ENCODE measurements around the gene HMX2.
"Not testable (repeated sequence)": the region's sequence is repeated elsewhere in the genome, so short reads cannot be mapped to it uniquely, and the experiment has no call there.

HMX2 gene

GRCh38 chr10:123153486-123154091, 5.7 kb downstream of the HMX2 start:
- no peak for DNase-seq

GRCh38 chr10:123154092-123154710, 6.3 kb downstream of the HMX2 start, which contains the start of gene BUB3:
TSS of gene BUB3 (plus strand) at chr10:123154402. CDS start at chr10:123154918, 516 bp downstream.
- DNase-seq = peak; percentile 100

- no peak for DNase-seq
Observed at GRCh38 chr10:123154711-123155505, 7.0 kb downstream of the HMX2 start.

- no peak for DNase-seq
Observed at GRCh38 chr10:123156078-123156477, 8.1 kb downstream of the HMX2 start.

GRCh38 chr10:123157210-123157609, 9.3 kb downstream of the HMX2 start:
- DNase-seq = peak; percentile 31

- no peak for DNase-seq
Observed at GRCh38 chr10:123158682-123159081, 10.7 kb downstream of the HMX2 start.

- DNase-seq = no peak
Observed at GRCh38 chr10:123160311-123160980, 12.5 kb downstream of the HMX2 start.

GRCh38 chr10:123164319-123164718, 16.4 kb downstream of the HMX2 start:
- DNase-seq = no peak

- no peak for DNase-seq
Observed at GRCh38 chr10:123165445-123166072, 17.6 kb downstream of the HMX2 start.

- DNase-seq = no peak
Observed at GRCh38 chr10:123166618-123167017, 18.7 kb downstream of the HMX2 start.

- DNase-seq = no peak
Observed at GRCh38 chr10:123170961-123171360, 23.0 kb downstream of the HMX2 start.

GRCh38 chr10:123171616-123172015, 23.7 kb downstream of the HMX2 start:
- DNase-seq = not testable (repeated sequence)

- peak; percentile 24 for DNase-seq
Observed at GRCh38 chr10:123175389-123176387, 27.8 kb downstream of the HMX2 start.

- not testable (repeated sequence) for DNase-seq
Observed at GRCh38 chr10:123178390-123178789, 30.5 kb downstream of the HMX2 start.

GRCh38 chr10:123180101-123181090, 32.5 kb downstream of the HMX2 start:
- DNase-seq = no peak

- no peak for DNase-seq
Observed at GRCh38 chr10:123183724-123184123, 35.8 kb downstream of the HMX2 start.

- no peak for DNase-seq
Observed at GRCh38 chr10:123187781-123188180, 39.8 kb downstream of the HMX2 start.

GRCh38 chr10:123191886-123192285, 44.0 kb downstream of the HMX2 start:
- no peak for DNase-seq

- no peak for DNase-seq
Observed at GRCh38 chr10:123194056-123194455, 46.1 kb downstream of the HMX2 start.
